ENCODE data around the gene TBCD.

The TBCD gene

GRCh38 chr17:82745524-82745923 lies 6.3 kb upstream of the TBCD start:
- H3K4me3 ChIP-seq (ENCODE audit: low read depth, low read length): no peak overlapping the region
- no peak for DNase-seq (ENCODE audit: low read depth)

GRCh38 chr17:82748756-82749155 lies 3.1 kb upstream of the TBCD start:
- no peak for DNase-seq (ENCODE audit: low read depth)
- H3K4me3 ChIP-seq (ENCODE audit: low read depth, low read length): no peak overlapping the region
- TF ChIP-seq POLR2A (IDR thresholded peaks at IDR 0.05; ENCODE audit: extremely low read depth, insufficient read length): no peak
- TF ChIP-seq CTCF (IDR thresholded peaks at IDR 0.05; ENCODE audit: low read depth, low read length): no peak
- no peak for TF ChIP-seq MYC (IDR thresholded peaks at IDR 0.05; ENCODE audit: low read depth, low read length)
- no peak for TF ChIP-seq MAX (IDR thresholded peaks at IDR 0.05; ENCODE audit: low read depth, low read length)

More at GRCh38 chr17:82745524-82745923, 6.3 kb upstream of the TBCD start:
- no peak for TF ChIP-seq MAX (IDR thresholded peaks at IDR 0.05; ENCODE audit: low read depth, low read length)
- TF ChIP-seq MYC (IDR thresholded peaks at IDR 0.05; ENCODE audit: low read depth, low read length): no peak
- TF ChIP-seq CTCF (IDR thresholded peaks at IDR 0.05; ENCODE audit: low read depth, low read length): no peak
- TF ChIP-seq POLR2A (IDR thresholded peaks at IDR 0.05; ENCODE audit: extremely low read depth, insufficient read length): no peak

- TF ChIP-seq MAX (IDR thresholded peaks at IDR 0.05; ENCODE audit: low read depth, low read length) (no peak), CTCF (IDR thresholded peaks at IDR 0.05; ENCODE audit: low read depth, low read length) (no peak), POLR2A (IDR thresholded peaks at IDR 0.05; ENCODE audit: extremely low read depth, insufficient read length) (no peak), MYC (IDR thresholded peaks at IDR 0.05; ENCODE audit: low read depth, low read length) (no peak)
- no peak for DNase-seq (ENCODE audit: low read depth)
- no peak overlapping the region for H3K4me3 ChIP-seq (ENCODE audit: low read depth, low read length)
Measured at GRCh38 chr17:82750241-82750908, 1.5 kb upstream of the TBCD start.

GRCh38 chr17:82751171-82751570 lies 694 bp upstream of the TBCD start:
- no peak for TF ChIP-seq MAX (IDR thresholded peaks at IDR 0.05; ENCODE audit: low read depth, low read length)
- no peak for TF ChIP-seq CTCF (IDR thresholded peaks at IDR 0.05; ENCODE audit: low read depth, low read length)
- no peak for TF ChIP-seq POLR2A (IDR thresholded peaks at IDR 0.05; ENCODE audit: extremely low read depth, insufficient read length)
- TF ChIP-seq MYC (IDR thresholded peaks at IDR 0.05; ENCODE audit: low read depth, low read length): no peak
- H3K4me3 ChIP-seq (ENCODE audit: low read depth, low read length): no peak overlapping the region
- no peak for DNase-seq (ENCODE audit: low read depth)

- TF ChIP-seq MYC (IDR thresholded peaks at IDR 0.05; ENCODE audit: low read depth, low read length): no peak
- no peak for TF ChIP-seq CTCF (IDR thresholded peaks at IDR 0.05; ENCODE audit: low read depth, low read length)
- no peak for TF ChIP-seq MAX (IDR thresholded peaks at IDR 0.05; ENCODE audit: low read depth, low read length)
- no peak for TF ChIP-seq POLR2A (IDR thresholded peaks at IDR 0.05; ENCODE audit: extremely low read depth, insufficient read length)
- peak overlapping the region; percentile 69 for H3K4me3 ChIP-seq (ENCODE audit: low read depth, low read length)
- DNase-seq (ENCODE audit: low read depth): peak; percentile 43
Measured at GRCh38 chr17:82752371-82753200, 721 bp downstream of the TBCD start.

Data from NB4 (cell line).